Kidney (tissue), 14 donors: Measurements from ENCODE around the gene F2RL1. TPM values are rescaled to one million over a fixed set of nuclear protein-coding genes. Genes with fewer than 3 reads are reported as not detected.

ENCODE experiments used
- DNase-seq, 5 donors: peaks; one replicate each; pipeline ENCODE4 v3.0.0-alpha.2; 2013 to 2020
- FAIRE-seq: peaks from 2 replicates; lab custom pipeline; 2012; peaks lifted over from hg19 to GRCh38; lab: Jason Lieb, UNC
- H3K27ac ChIP-seq, 2 donors: one replicate each; pipeline ENCODE4 v1.7.0; 2013; ENCODE audit warnings: low read depth in 2 of 2, low read length in 2 of 2, inconsistent platforms in 1 of 2
- H3K27me3 ChIP-seq: one replicate; pipeline ENCODE4 v1.7.1; 2013; ENCODE audit warnings: low read length, inconsistent platforms; ENCODE audit not compliant: control insufficient read depth, insufficient read depth
- H3K36me3 ChIP-seq, 3 donors: one replicate each; pipeline versions ENCODE4 v1.7.0 to v1.7.1; 2013; ENCODE audit warnings: low read length in 3 of 3, control low read depth in 1 of 3, inconsistent platforms in 1 of 3; ENCODE audit not compliant: insufficient read depth in 3 of 3, control insufficient read depth in 2 of 3
- H3K4me1 ChIP-seq, 3 donors: one replicate each; pipeline versions ENCODE4 v1.7.0 to v1.7.1; 2013; ENCODE audit warnings: low read length in 3 of 3, inconsistent platforms in 1 of 3, low read depth in 1 of 3; ENCODE audit not compliant: control insufficient read depth in 2 of 3, insufficient read depth in 2 of 3
- H3K4me3 ChIP-seq, 3 donors: one replicate each; pipeline versions ENCODE4 v1.7.0 to v1.8.1; 2013; ENCODE audit warnings: low read length in 3 of 3, control low read depth in 1 of 3, inconsistent platforms in 1 of 3
- H3K9ac ChIP-seq, 3 donors: one replicate each; pipeline versions ENCODE4 v1.7.0 to v1.7.1; 2013; ENCODE audit warnings: low read length in 3 of 3, control low read depth in 1 of 3, inconsistent platforms in 1 of 3
- H3K9me3 ChIP-seq, 3 donors: one replicate each; pipeline versions ENCODE4 v1.7.0 to v1.7.1; 2013; ENCODE audit warnings: low read length in 3 of 3, control low read depth in 1 of 3, inconsistent platforms in 1 of 3; ENCODE audit not compliant: control insufficient read depth in 2 of 3, insufficient read depth in 1 of 3
- intact Hi-C: fragments of 100-400 bp; cut with DNase I; formaldehyde crosslinking; loops from one replicate; pipeline ENCODE4 v1.11.1; 2022
- polyA plus RNA-seq: library from polyadenylated mRNA; stranded (reverse); fragments of 350-450 nt; fragmentation: Illumina TruSeq; extraction: RNeasy Lipid Tissue Mini Kit (QIAGEN cat#74804); gene quantifications from one replicate; pipeline ENCODE4 v1.2.3, GENCODE V29; 2014; ENCODE audit warnings: low read depth, low replicate concordance; ENCODE audit not compliant: insufficient read depth
- total RNA-seq: library from RNA; stranded (reverse); fragmentation: NEBNext Ultra II Directional; extraction: Animal tissue kit (Norgen Biotek cat#: 25700); gene quantifications from one replicate; pipeline ENCODE4 v1.2.1, GENCODE V29; 2021
- TF ChIP-seq, protein P1 (sequence below): IDR thresholded peaks from 3 replicates; pipeline ENCODE4 v1.5.1; 2012; ENCODE audit warnings: mild to moderate bottlenecking, moderate library complexity, borderline replicate concordance; ENCODE audit not compliant: insufficient read depth; ENCODE audit errors: extremely low read depth
- donor health status: control.
- donor health status: control.
- donor health status: control.
- donor health status: control.
- donor health status: control.
- donor health status: DM: yes; HTN: yes; CAD: no.
- donor health status: Normal renal cell carcinoma (clear cell type).

Gene F2RL1
- total and polyA plus RNA-seq, 2 donors from 2014 or later: 24.5 to 51.9 TPM

DNA sequence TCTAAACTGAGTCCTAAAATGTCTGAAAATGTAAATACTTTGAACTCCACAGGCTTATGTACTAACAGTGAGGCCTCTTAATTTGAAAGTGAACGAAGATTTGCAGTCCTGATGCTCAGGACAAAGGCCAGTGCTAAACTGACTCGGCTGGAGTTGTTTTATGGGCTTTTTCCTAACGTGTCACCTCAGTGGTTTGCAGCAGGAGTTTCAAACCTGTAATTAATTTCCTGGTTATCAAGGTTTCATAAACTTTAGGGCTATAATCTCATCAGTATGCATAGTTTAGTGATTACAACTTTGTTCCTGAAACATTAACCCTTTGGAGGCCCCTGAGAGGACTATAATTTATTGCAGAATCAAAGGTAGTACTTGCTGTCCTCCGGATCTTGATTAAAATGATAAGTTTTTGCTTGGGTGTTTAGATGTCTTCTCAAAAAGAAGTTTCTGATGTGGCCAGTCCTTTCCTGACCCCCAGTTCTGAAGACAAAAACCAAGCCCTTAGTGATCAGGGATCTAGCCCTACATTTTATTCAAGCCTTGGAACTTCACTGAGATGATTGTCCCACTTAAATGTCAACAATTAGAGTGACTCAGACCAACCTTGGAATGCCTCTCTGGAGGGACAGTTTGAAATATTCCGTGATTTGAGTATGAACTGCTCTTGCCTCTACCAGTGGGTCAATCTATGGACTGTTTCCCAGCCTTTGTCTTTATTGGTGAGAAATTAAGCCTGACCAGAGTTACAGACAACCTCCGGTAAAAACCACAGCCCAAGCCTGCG lies 19.8 kb downstream of the F2RL1 start:
- TF ChIP-seq, protein P1, sequence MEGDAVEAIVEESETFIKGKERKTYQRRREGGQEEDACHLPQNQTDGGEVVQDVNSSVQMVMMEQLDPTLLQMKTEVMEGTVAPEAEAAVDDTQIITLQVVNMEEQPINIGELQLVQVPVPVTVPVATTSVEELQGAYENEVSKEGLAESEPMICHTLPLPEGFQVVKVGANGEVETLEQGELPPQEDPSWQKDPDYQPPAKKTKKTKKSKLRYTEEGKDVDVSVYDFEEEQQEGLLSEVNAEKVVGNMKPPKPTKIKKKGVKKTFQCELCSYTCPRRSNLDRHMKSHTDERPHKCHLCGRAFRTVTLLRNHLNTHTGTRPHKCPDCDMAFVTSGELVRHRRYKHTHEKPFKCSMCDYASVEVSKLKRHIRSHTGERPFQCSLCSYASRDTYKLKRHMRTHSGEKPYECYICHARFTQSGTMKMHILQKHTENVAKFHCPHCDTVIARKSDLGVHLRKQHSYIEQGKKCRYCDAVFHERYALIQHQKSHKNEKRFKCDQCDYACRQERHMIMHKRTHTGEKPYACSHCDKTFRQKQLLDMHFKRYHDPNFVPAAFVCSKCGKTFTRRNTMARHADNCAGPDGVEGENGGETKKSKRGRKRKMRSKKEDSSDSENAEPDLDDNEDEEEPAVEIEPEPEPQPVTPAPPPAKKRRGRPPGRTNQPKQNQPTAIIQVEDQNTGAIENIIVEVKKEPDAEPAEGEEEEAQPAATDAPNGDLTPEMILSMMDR: no peak
- no peak overlapping the region for H3K27ac ChIP-seq

DNA sequence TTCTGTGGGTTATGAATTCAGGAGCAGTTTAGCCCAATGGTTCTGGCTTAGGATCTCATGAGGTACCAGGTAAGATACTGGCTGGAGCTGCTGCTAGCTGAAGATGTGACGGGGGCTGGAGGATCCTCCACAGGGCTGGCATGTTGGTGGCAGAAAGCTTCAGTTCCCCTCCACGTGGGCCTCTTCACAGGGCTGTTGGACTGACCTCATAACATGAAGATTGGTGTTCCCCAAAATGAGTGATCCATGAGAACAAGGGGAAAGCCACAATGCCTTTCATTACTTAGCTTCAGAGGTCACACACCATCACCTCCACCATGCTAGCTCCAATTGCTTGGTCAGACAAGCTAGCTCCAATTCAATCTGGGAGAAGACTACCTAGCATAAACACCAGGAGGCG lies 22.5 kb downstream of the F2RL1 start:
- DNase-seq: no peak
- FAIRE-seq: no peak
- TF ChIP-seq, protein P1: no peak
- no peak overlapping the region for H3K27ac ChIP-seq
- peaks cover 0 to 5% (median 5%) of the 10 kb centered on the region in 3 donors for H3K4me1 ChIP-seq
- no peaks in the 10 kb centered on the region for H3K36me3 ChIP-seq
- H3K4me3 ChIP-seq: no peak overlapping the region
- intact Hi-C loops: no loop called here
- no peaks in the 10 kb centered on the region for H3K27me3 ChIP-seq
- H3K9ac ChIP-seq: no peak overlapping the region
- H3K9me3 ChIP-seq: no peaks in the 10 kb centered on the region

More for the DNA sequence above, 19.8 kb downstream of the F2RL1 start:
- DNase-seq: peak in 3 of 5 donors; percentile 35 to 75 (median 72)
- Histone ChIP-seq H3K4me1 (peaks cover 0 to 5% (median 5%) of the 10 kb centered on the region in 3 donors), H3K4me3 (no peak overlapping the region), H3K9me3 (no peaks in the 10 kb centered on the region), H3K9ac (no peak overlapping the region), H3K36me3 (peaks cover 0 to under 1% (median 0%) of the 10 kb centered on the region in 3 donors), H3K27me3 (no peaks in the 10 kb centered on the region)
- no peak for FAIRE-seq
- intact Hi-C loops: no loop called here

DNA sequence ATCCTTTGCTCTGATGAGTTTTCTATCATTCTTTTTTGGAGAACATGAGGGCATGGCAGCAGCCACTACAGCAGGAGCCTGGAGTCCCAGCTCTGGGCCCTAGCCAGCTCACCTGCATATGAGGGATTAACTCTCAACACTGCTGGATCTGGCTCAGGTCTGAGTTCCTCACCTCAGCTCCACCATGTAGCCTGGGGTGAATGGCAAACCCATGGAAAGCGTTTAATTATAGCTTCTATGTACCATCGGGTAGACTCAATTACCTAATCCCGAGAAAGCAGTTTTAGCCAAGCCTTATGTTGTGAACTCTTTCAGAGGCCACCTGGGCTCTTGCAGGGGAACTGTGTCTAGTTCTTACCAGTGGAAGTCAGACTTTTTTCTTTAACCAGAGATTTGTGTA lies 27.1 kb downstream of the F2RL1 start:
- H3K4me3 ChIP-seq: no peak overlapping the region
- TF ChIP-seq, protein P1: no peak
- H3K9ac ChIP-seq: no peak overlapping the region
- H3K9me3 ChIP-seq: no peaks in the 10 kb centered on the region
- intact Hi-C loops: no loop called here
- H3K27ac ChIP-seq: no peak overlapping the region
- no peaks in the 10 kb centered on the region for H3K27me3 ChIP-seq
- H3K36me3 ChIP-seq: no peaks in the 10 kb centered on the region
- FAIRE-seq (no peak), DNase-seq (no peak)
- H3K4me1 ChIP-seq: no peaks in the 10 kb centered on the region
